HG03175 (cell line): ENCODE measurements around the gene GPANK1.

ENCODE experiments used
- ATAC-seq: cut with Tn5 transposase; IDR thresholded peaks from one replicate; pipeline ENCODE4 v1.9.1; 2021; ENCODE audit warnings: mild to moderate bottlenecking, moderate library complexity; ENCODE audit not compliant: unreplicated experiment

GPANK1 gene

GRCh38 chr6:31643818-31644454 lies 20.9 kb downstream of the GPANK1 start:
- ATAC-seq = no peak

GRCh38 chr6:31642798-31643570 lies 21.8 kb downstream of the GPANK1 start:
- no peak for ATAC-seq

- ATAC-seq = no peak
These were observed 23.4 kb downstream of the GPANK1 start for GRCh38 chr6:31641370-31641769.

- no peak for ATAC-seq
These were observed 24.2 kb downstream of the GPANK1 start for GRCh38 chr6:31640612-31641011.

- no peak for ATAC-seq
These were observed 25.3 kb downstream of the GPANK1 start for GRCh38 chr6:31639449-31639861.

- no peak for ATAC-seq
These were observed 25.8 kb downstream of the GPANK1 start for GRCh38 chr6:31639043-31639442.

- ATAC-seq = no peak
These were observed 27.9 kb downstream of the GPANK1 start for GRCh38 chr6:31636698-31637596.

- ATAC-seq = no peak
These were observed 29.7 kb downstream of the GPANK1 start for GRCh38 chr6:31634969-31635575.

GRCh38 chr6:31634131-31634530 lies 30.7 kb downstream of the GPANK1 start:
- no peak for ATAC-seq

GRCh38 chr6:31633447-31633846 lies 31.4 kb downstream of the GPANK1 start:
- no peak for ATAC-seq

- no peak for ATAC-seq
These were observed 32.4 kb downstream of the GPANK1 start for GRCh38 chr6:31632279-31632946.

- ATAC-seq = no peak
These were observed 33.0 kb downstream of the GPANK1 start for GRCh38 chr6:31631681-31632278.

- ATAC-seq = no peak
These were observed 33.6 kb downstream of the GPANK1 start for GRCh38 chr6:31631209-31631608.

GRCh38 chr6:31630177-31630934 lies 34.4 kb downstream of the GPANK1 start:
- no peak for ATAC-seq

GRCh38 chr6:31629014-31629413 lies 35.8 kb downstream of the GPANK1 start:
- no peak for ATAC-seq

GRCh38 chr6:31627690-31628287 lies 37.0 kb downstream of the GPANK1 start:
- ATAC-seq = no peak

- no peak for ATAC-seq
These were observed 37.8 kb downstream of the GPANK1 start for GRCh38 chr6:31626952-31627351.

GRCh38 chr6:31624070-31624469 lies 40.7 kb downstream of the GPANK1 start:
- no peak for ATAC-seq

- ATAC-seq = no peak
These were observed 42.1 kb downstream of the GPANK1 start for GRCh38 chr6:31622684-31623091.
